Stimulated activated CD8-positive, alpha-beta memory T cell treated with anti-CD3 and anti-CD28 coated beads, Interleukin-15, amount 100 ng/mL, for 24 hours (primary cell): ENCODE results near the gene TNFAIP8L1.
A peak's percentile ranks its signal among the peaks of the same experiment; 100 is the strongest.

Experiments
- DNase-seq: peaks from one replicate; pipeline ENCODE4 v3.0.0-alpha.2; 2020; ENCODE audit warnings: low read depth

The TNFAIP8L1 gene

GRCh38 chr19:4609878-4610511, 29.3 kb upstream of the TNFAIP8L1 start:
- DNase-seq: no peak

GRCh38 chr19:4613254-4613751, 26.0 kb upstream of the TNFAIP8L1 start:
- DNase-seq: no peak

GRCh38 chr19:4618019-4618418, 21.3 kb upstream of the TNFAIP8L1 start:
- no peak for DNase-seq

GRCh38 chr19:4619668-4620294, 19.5 kb upstream of the TNFAIP8L1 start:
- DNase-seq: no peak

- DNase-seq: no peak
These were observed 18.6 kb upstream of the TNFAIP8L1 start for GRCh38 chr19:4620675-4621074.

- DNase-seq: no peak
These were observed 16.5 kb upstream of the TNFAIP8L1 start for GRCh38 chr19:4622695-4623421.

- DNase-seq: no peak
These were observed 15.0 kb upstream of the TNFAIP8L1 start for GRCh38 chr19:4624301-4624700.

- no peak for DNase-seq
These were observed 14.5 kb upstream of the TNFAIP8L1 start for GRCh38 chr19:4624733-4625362.

- no peak for DNase-seq
These were observed 6.0 kb upstream of the TNFAIP8L1 start for GRCh38 chr19:4633140-4633967.

- DNase-seq: no peak
These were observed 3.6 kb upstream of the TNFAIP8L1 start for GRCh38 chr19:4635754-4636116.

GRCh38 chr19:4636151-4636717, 3.1 kb upstream of the TNFAIP8L1 start:
- peak; percentile 80 for DNase-seq

GRCh38 chr19:4636761-4637160, 2.6 kb upstream of the TNFAIP8L1 start:
- no peak for DNase-seq

- no peak for DNase-seq
These were observed 999 bp upstream of the TNFAIP8L1 start for GRCh38 chr19:4638317-4638716.

GRCh38 chr19:4639531-4640246, 373 bp downstream of the TNFAIP8L1 start:
- no peak for DNase-seq

GRCh38 chr19:4640247-4641000, 1.1 kb downstream of the TNFAIP8L1 start:
- no peak for DNase-seq

GRCh38 chr19:4641132-4641531, 1.8 kb downstream of the TNFAIP8L1 start:
- DNase-seq: no peak

- DNase-seq: no peak
These were observed 3.3 kb downstream of the TNFAIP8L1 start for GRCh38 chr19:4642625-4643024.

- DNase-seq: no peak
These were observed 6.4 kb downstream of the TNFAIP8L1 start for GRCh38 chr19:4645718-4646117.

GRCh38 chr19:4647676-4648644, 8.6 kb downstream of the TNFAIP8L1 start:
- no peak for DNase-seq
